Memory B cell (primary cell): ENCODE results near the gene CPD.

Experiments used
- ATAC-seq: fragments of 150-1000 bp; cut with Tn5 transposase; 2 replicates; pipeline ENCODE4 v1.10.0; 2021; ENCODE audit warnings: low read depth, mild to moderate bottlenecking, moderate library complexity
- DNase-seq, 2 donors: peaks; one replicate each; pipeline ENCODE4 v3.0.0; 2022; ENCODE audit warnings: low spot score in 2 of 2
- H3K27ac Mint-ChIP-seq: one replicate; pipeline ENCODE4 v1.8.0; 2022; ENCODE audit warnings: mild to moderate bottlenecking, moderate library complexity, mixed read lengths
- H3K27me3 Mint-ChIP-seq: one replicate; pipeline ENCODE4 v1.8.0; 2022; ENCODE audit warnings: mixed read lengths
- H3K36me3 Mint-ChIP-seq: one replicate; pipeline ENCODE4 v1.8.0; 2022; ENCODE audit warnings: mild to moderate bottlenecking, mixed read lengths
- H3K4me1 Mint-ChIP-seq: one replicate; pipeline ENCODE4 v1.8.0; 2022; ENCODE audit warnings: mixed read lengths
- H3K4me3 Mint-ChIP-seq: one replicate; pipeline ENCODE4 v1.8.0; 2022; ENCODE audit warnings: mild to moderate bottlenecking, moderate library complexity, mixed read lengths
- H3K9me3 Mint-ChIP-seq: one replicate; pipeline ENCODE4 v1.8.0; 2022; ENCODE audit warnings: mixed read lengths

The CPD gene

GRCh38 chr17:30503558-30503957, 124.8 kb downstream of the CPD start:
- H3K27me3 Mint-ChIP-seq = no peaks in the 10 kb centered on the region
- DNase-seq (no peak), ATAC-seq (no peak)
- H3K4me1 Mint-ChIP-seq = peaks cover 3% of the 10 kb centered on the region
- peaks cover 25% of the 10 kb centered on the region for H3K36me3 Mint-ChIP-seq
- H3K27ac Mint-ChIP-seq = no peak overlapping the region
- H3K9me3 Mint-ChIP-seq = no peaks in the 10 kb centered on the region
- H3K4me3 Mint-ChIP-seq = no peak overlapping the region

GRCh38 chr17:30505868-30506417, 127.2 kb downstream of the CPD start:
- Mint-ChIP-seq H3K36me3 (peaks cover 20% of the 10 kb centered on the region), H3K4me1 (peaks cover 3% of the 10 kb centered on the region), H3K27ac (no peak overlapping the region), H3K27me3 (no peaks in the 10 kb centered on the region), H3K4me3 (no peak overlapping the region), H3K9me3 (no peaks in the 10 kb centered on the region)
- DNase-seq (no peak), ATAC-seq (no peak)

- Mint-ChIP-seq H3K9me3 (no peaks in the 10 kb centered on the region), H3K4me1 (peaks cover 3% of the 10 kb centered on the region), H3K36me3 (peaks cover 16% of the 10 kb centered on the region), H3K27me3 (no peaks in the 10 kb centered on the region), H3K27ac (no peak overlapping the region), H3K4me3 (no peak overlapping the region)
- DNase-seq (no peak), ATAC-seq (no peak)
Measured at GRCh38 chr17:30506481-30506880, 127.8 kb downstream of the CPD start.

GRCh38 chr17:30513346-30513745, 134.6 kb downstream of the CPD start:
- Mint-ChIP-seq H3K4me1 (peaks cover 8% of the 10 kb centered on the region), H3K27me3 (no peaks in the 10 kb centered on the region), H3K27ac (no peak overlapping the region), H3K36me3 (peaks cover 11% of the 10 kb centered on the region), H3K9me3 (no peaks in the 10 kb centered on the region), H3K4me3 (no peak overlapping the region)
- DNase-seq (no peak), ATAC-seq (no peak)

- peaks cover 13% of the 10 kb centered on the region for H3K36me3 Mint-ChIP-seq
Measured at GRCh38 chr17:30514895-30515596, 136.3 kb downstream of the CPD start.

GRCh38 chr17:30517786-30518185, 139.1 kb downstream of the CPD start:
- Mint-ChIP-seq H3K27me3 (no peaks in the 10 kb centered on the region), H3K4me3 (no peak overlapping the region), H3K36me3 (peaks cover 21% of the 10 kb centered on the region), H3K27ac (peak overlapping the region; percentile 17), H3K4me1 (peaks cover 8% of the 10 kb centered on the region), H3K9me3 (no peaks in the 10 kb centered on the region)
- no peak for ATAC-seq
- DNase-seq = no peak

More at GRCh38 chr17:30514895-30515596, 136.3 kb downstream of the CPD start:
- Mint-ChIP-seq H3K4me1 (peaks cover 8% of the 10 kb centered on the region), H3K4me3 (no peak overlapping the region), H3K27ac (peak overlapping the region; percentile 67), H3K9me3 (no peaks in the 10 kb centered on the region), H3K27me3 (no peaks in the 10 kb centered on the region)
- ATAC-seq (no peak), DNase-seq (no peak)

- ATAC-seq (no peak), DNase-seq (no peak)
- no peaks in the 10 kb centered on the region for H3K27me3 Mint-ChIP-seq
- H3K4me1 Mint-ChIP-seq = peaks cover 6% of the 10 kb centered on the region
- no peaks in the 10 kb centered on the region for H3K9me3 Mint-ChIP-seq
- peaks cover 21% of the 10 kb centered on the region for H3K36me3 Mint-ChIP-seq
- no peak overlapping the region for H3K4me3 Mint-ChIP-seq
- no peak overlapping the region for H3K27ac Mint-ChIP-seq
Measured at GRCh38 chr17:30519166-30519565, 140.4 kb downstream of the CPD start.
